A549 (cell line): ENCODE measurements around the gene PSMD9. TPM values are rescaled to one million over a fixed set of nuclear protein-coding genes. Genes with fewer than 3 reads are reported as not detected.
"Not testable (repeated sequence)": the region's sequence is repeated elsewhere in the genome, so short reads cannot be mapped to it uniquely, and the experiment has no call there.

Source experiments
- ATAC-seq, 2 experiments: fragments of 200-7000 bp in 1 of 2; fragments of >200 bp in 1 of 2; cut with Nextera tagmentation in 1 of 2; cut with Tn5 transposase in 1 of 2; 3 replicates each; pipeline versions ENCODE4 v1.8.0 to v1.9.1; 2018 to 2020; ENCODE audit warnings: mild to moderate bottlenecking in 1 of 2, moderate library complexity in 1 of 2
- CTCF ChIA-PET: fragments of 300-600 bp; sonication (Branson Sonifier 250); formaldehyde crosslinking; extraction: SDS; loops from one replicate; lab custom pipeline; 2021; ENCODE audit warnings: antibody characterized with exemption, inconsistent platforms; lab: Yijun Ruan, JAX
- POLR2A ChIA-PET: fragments of 350-600 bp; formaldehyde crosslinking; extraction: SDS; loops from one replicate; lab custom pipeline; 2021; ENCODE audit warnings: antibody characterized with exemption, inconsistent platforms; lab: Yijun Ruan, JAX
- DNase-seq, 2 experiments: peaks; one replicate each; pipeline versions ENCODE4 v3.0.0 to v3.0.0-alpha.2; 2011 to 2016; ENCODE audit warnings: low read depth in 1 of 2, low spot score in 1 of 2
- FAIRE-seq: peaks from 2 replicates; lab custom pipeline; 2011; peaks lifted over from hg19 to GRCh38; lab: Jason Lieb, UNC
- H3K27ac ChIP-seq, 2 experiments: fragments of >200 bp; sonication (Bioruptor Twin); formaldehyde crosslinking; 3 replicates each; pipeline ENCODE4 v1.5.1; 2016 to 2017
- H3K4me1 ChIP-seq: fragments of >200 bp; sonication (Bioruptor Twin); formaldehyde crosslinking; 3 replicates; pipeline ENCODE4 v1.6.1; 2016
- H3K4me2 ChIP-seq: fragments of >200 bp; sonication (Bioruptor Twin); formaldehyde crosslinking; 3 replicates; pipeline ENCODE4 v1.6.1; 2016
- H3K4me3 ChIP-seq: fragments of >200 bp; sonication (Bioruptor Twin); formaldehyde crosslinking; 3 replicates; pipeline ENCODE4 v1.5.1; 2016
- H3K9me3 ChIP-seq: fragments of >200 bp; sonication (Bioruptor Twin); formaldehyde crosslinking; 3 replicates; pipeline ENCODE4 v1.6.1; 2016
- ATOH8 ChIP-seq: fragments of 250-450 bp; sonication (Bioruptor Pico); IDR thresholded peaks from 2 replicates; pipeline ENCODE4 v1.5.0; 2020; ENCODE audit warnings: low read depth, mild to moderate bottlenecking, moderate library complexity
- BCL3 ChIP-seq: fragments of >200 bp; sonication (Bioruptor Twin); formaldehyde crosslinking; IDR thresholded peaks from 3 replicates; pipeline ENCODE4 v1.6.1; 2016
- CHD4 ChIP-seq: fragments of 200-600 bp; sonication (generic); IDR thresholded peaks from 2 replicates; pipeline ENCODE4 v1.6.1; 2016; ENCODE audit warnings: antibody characterized with exemption, mild to moderate bottlenecking, borderline replicate concordance
- E2F6 ChIP-seq: IDR thresholded peaks from 2 replicates; pipeline ENCODE4 v1.6.1; 2012; ENCODE audit warnings: low read depth, borderline replicate concordance
- EP300 ChIP-seq, 2 experiments: fragments of >200 bp; sonication (Bioruptor Twin); formaldehyde crosslinking; IDR thresholded peaks; 2 replicates in 1 of 2; 3 replicates in 1 of 2; pipeline ENCODE4 v1.6.1; 2016 to 2017
- FOSB ChIP-seq: fragments of 250-450 bp; sonication (Bioruptor Pico); IDR thresholded peaks from 2 replicates; pipeline ENCODE4 v1.5.0; 2020; ENCODE audit warnings: mild to moderate bottlenecking, moderate library complexity
- FOSL2 ChIP-seq, 2 experiments: fragments of 450-650 bp in 1 of 2; fragments of >200 bp in 1 of 2; sonication (Bioruptor Twin) in 1 of 2; formaldehyde crosslinking; IDR thresholded peaks; 2 replicates each; pipeline versions ENCODE4 v1.5.0 to v1.6.1; 2016 to 2020; ENCODE audit warnings: mild to moderate bottlenecking in 1 of 2, moderate library complexity in 1 of 2
- HDAC2 ChIP-seq: fragments of 200-600 bp; sonication (generic); IDR thresholded peaks from 2 replicates; pipeline ENCODE4 v1.6.1; 2016
- HEYL ChIP-seq: fragments of 250-450 bp; sonication (Bioruptor Pico); IDR thresholded peaks from 2 replicates; pipeline ENCODE4 v1.8.0; 2021; ENCODE audit warnings: mild to moderate bottlenecking, moderate library complexity
- HOXA7 ChIP-seq: fragments of 250-450 bp; sonication (Bioruptor Pico); IDR thresholded peaks from 2 replicates; pipeline ENCODE4 v1.5.0; 2020; ENCODE audit warnings: mild to moderate bottlenecking, moderate library complexity
- JUN ChIP-seq, 2 experiments: fragments of >200 bp; sonication (Bioruptor Twin); formaldehyde crosslinking; IDR thresholded peaks; 2 replicates in 1 of 2; 3 replicates in 1 of 2; pipeline ENCODE4 v1.6.1; 2016 to 2017
- KDM1A ChIP-seq: fragments of 200-600 bp; sonication (generic); IDR thresholded peaks from 2 replicates; pipeline ENCODE4 v1.6.1; 2016; ENCODE audit warnings: low read depth, mild to moderate bottlenecking
- MYC ChIP-seq: IDR thresholded peaks from 2 replicates; pipeline ENCODE4 v1.6.1; 2012; ENCODE audit warnings: mild to moderate bottlenecking, inconsistent platforms, low read length, improper control_type of control experiment, borderline replicate concordance
- NFE2L2 ChIP-seq: fragments of 150-350 bp; conservative IDR thresholded peaks from 2 replicates; pipeline ENCODE4 v1.6.1; 2014; ENCODE audit warnings: low read length
- PHF8 ChIP-seq: fragments of 200-600 bp; sonication (generic); IDR thresholded peaks from 2 replicates; pipeline ENCODE4 v1.6.1; 2016; ENCODE audit warnings: low read depth, mild to moderate bottlenecking, antibody characterized with exemption, moderate library complexity, borderline replicate concordance
- POLR2AphosphoS2 ChIP-seq: conservative IDR thresholded peaks from 2 replicates; pipeline ENCODE4 v1.6.1; 2012; ENCODE audit warnings: low read length, improper control_type of control experiment, inconsistent platforms
- RAD21 ChIP-seq, 2 experiments: fragments of >200 bp in 1 of 2; sonication (Bioruptor Twin) in 1 of 2; formaldehyde crosslinking in 1 of 2; IDR thresholded peaks in 1 of 2; conservative IDR thresholded peaks in 1 of 2; 2 replicates in 1 of 2; 3 replicates in 1 of 2; pipeline ENCODE4 v1.6.1; 2012 to 2018; ENCODE audit warnings: inconsistent platforms in 1 of 2
- RCOR1 ChIP-seq: fragments of 150-350 bp; IDR thresholded peaks from 2 replicates; pipeline ENCODE4 v1.6.1; 2014; ENCODE audit warnings: antibody characterized with exemption, low read length, low read depth
- RNF2 ChIP-seq: fragments of 200-600 bp; sonication (generic); IDR thresholded peaks from 2 replicates; pipeline ENCODE4 v1.6.1; 2016; ENCODE audit warnings: low read depth, mild to moderate bottlenecking, antibody characterized with exemption, moderate library complexity, borderline replicate concordance
- TFCP2L1 ChIP-seq: fragments of 250-450 bp; sonication (Bioruptor Pico); IDR thresholded peaks from 2 replicates; pipeline ENCODE4 v1.5.0; 2021; ENCODE audit warnings: mild to moderate bottlenecking
- TP53 ChIP-seq: fragments of 250-450 bp; sonication (Bioruptor Pico); IDR thresholded peaks from 2 replicates; pipeline ENCODE4 v1.5.0; 2021; ENCODE audit warnings: mild to moderate bottlenecking, moderate library complexity
- WGBS: methylation state at CpG from one replicate; pipeline ENCODE4 v1.1.6; 2017; ENCODE audit errors: missing lambda C conversion rate; 5-methylcytosine and 5-hydroxymethylcytosine counted together
- polyA plus RNA-seq, 4 experiments: library from polyadenylated mRNA; depleted of rRNA in 3 of 4; stranded (reverse); fragments of >200 nt; fragmentation: RNase III in 1 of 4; extraction: RNeasy Plus Mini Kit Qiagen cat#74134 plus additional on column Dnase treatment in 1 of 4; gene quantifications; 2 replicates in 3 of 4; 3 replicates in 1 of 4; pipeline ENCODE4 v1.2.3, GENCODE V29; 2011 to 2017

The PSMD9 gene
- polyA plus RNA-seq, 2 of the 4 experiments (the other 2 are of a cell fraction) = 89.3 to 147 TPM

GRCh38 chr12:121883315-121883660 is 5.3 kb upstream of the PSMD9 start:
- POLR2A ChIA-PET = no interaction called here
- Histone ChIP-seq H3K4me1 (0 out of 3 replicates have a peak, but pooled peaks cover 3% of the 10 kb centered on the region), H3K9me3 (no peaks in the 10 kb centered on the region), H3K4me3 (no peak overlapping the region)
- DNase-seq = no peak
- WGBS = 85% methylated on average over 4 of the region's 4 CpGs
- TF ChIP-seq RAD21 (conservative IDR thresholded peaks at IDR 0.05 in 1 of 2, IDR thresholded peaks at IDR 0.05 in 1 of 2) (no peak), RNF2 (no peak), ATOH8 (CRISPR knock-in tag) (no peak), NFE2L2 (no peak), EP300 (IDR thresholded peaks at IDR 0.05) (no peak), HOXA7 (CRISPR knock-in tag) (no peak), RCOR1 (no peak), BCL3 (no peak), TFCP2L1 (CRISPR knock-in tag) (no peak), HEYL (no peak), MYC (no peak)
- TF ChIP-seq, all 56 proteins: peak for 0
- no peak for FAIRE-seq
- ATAC-seq = peak; percentile 28 to 61; a peak in 3 of 6 replicates
- H3K27ac ChIP-seq = no peak overlapping the region
- H3K4me2 ChIP-seq = no peak overlapping the region
- CTCF ChIA-PET = interaction anchor here (1.2 to 3.2 kb wide), 3 partner anchors 10 to 89 kb away, joined by 3 to 26 read pairs (median 4); partner anchors contain the start of gene RHOF

- not testable (repeated sequence) for H3K4me2 ChIP-seq; DNase-seq; FAIRE-seq; H3K4me3 ChIP-seq; H3K9me3 ChIP-seq; ATAC-seq; H3K4me1 ChIP-seq; H3K27ac ChIP-seq; TF ChIP-seq FOSL2 (IDR thresholded peaks at IDR 0.05)
- ChIA-PET POLR2A (interaction anchor here (0.7 kb wide), 1 partner anchor 85 kb away, joined by 3 read pairs; no protein-coding TSS in a partner anchor), CTCF (interaction anchor here (0.6 to 3.2 kb wide), 4 partner anchors 46 to 544 kb away, joined by 3 to 26 read pairs (median 4); partner anchors contain the start of gene RHOF)
- peak; percentile 29; the same call in 1 of the 2 replicates for TF ChIP-seq FOSL2 (CRISPR knock-in tag; IDR thresholded peaks at IDR 0.05)
- 77% methylated on average over 11 of the region's 11 CpGs for WGBS
These were observed 3.5 kb upstream of the PSMD9 start for GRCh38 chr12:121885129-121885528.

- Histone ChIP-seq H3K4me2 (peak overlapping the region; percentile 82), H3K27ac (peak overlapping the region; percentile 86 to 92), H3K4me1 (peaks cover 16% of the 10 kb centered on the region), H3K9me3 (no peaks in the 10 kb centered on the region), H3K4me3 (peak overlapping the region; percentile 69)
- WGBS = 24% methylated on average over 6 of the region's 6 CpGs
- FAIRE-seq = no peak
- CTCF ChIA-PET = interaction anchor here (0.6 to 9.1 kb wide), 33 partner anchors 9 to 190 kb away, joined by 3 to 195 read pairs (median 4); partner anchors contain the start of gene RHOF
- DNase-seq = no peak
- TF ChIP-seq CHD4 = peak; percentile 99
- peak; percentile 98 for TF ChIP-seq HDAC2
- TF ChIP-seq PHF8 = peak; percentile 45; the same call in 1 of the 2 replicates
- TF ChIP-seq TP53 = no peak
- TF ChIP-seq FOSB (CRISPR knock-in tag) = peak; percentile 22; the same call in 1 of the 2 replicates
- no peak for TF ChIP-seq E2F6
- TF ChIP-seq ATOH8 (CRISPR knock-in tag) = peak; percentile 88; the same call in 1 of the 2 replicates
- no peak for TF ChIP-seq JUN (IDR thresholded peaks at IDR 0.05)
- TF ChIP-seq RCOR1 = peak; percentile 84; the same call in 1 of the 2 replicates
- no peak for TF ChIP-seq POLR2AphosphoS2
- peak; percentile 100 for TF ChIP-seq KDM1A
- POLR2A ChIA-PET = interaction anchor here (0.6 to 2.4 kb wide), 11 partner anchors 17 to 133 kb away, joined by 3 to 20 read pairs (median 5); partner anchors contain the start of gene BCL7A
- no peak for ATAC-seq
These were observed 510 bp upstream of the PSMD9 start for GRCh38 chr12:121888083-121888477.
